Ishikawa (cell line): ENCODE results near the gene SRRM3.

Experiments used
- CEBPB ChIP-seq: IDR thresholded peaks from 2 replicates; pipeline ENCODE4 v1.6.1; 2012
- CREB1 ChIP-seq: IDR thresholded peaks from 2 replicates; pipeline ENCODE4 v1.6.1; 2012; ENCODE audit warnings: low read depth
- EGR1 ChIP-seq: IDR thresholded peaks from 2 replicates; pipeline ENCODE4 v1.6.1; 2012
- EP300 ChIP-seq: IDR thresholded peaks from 2 replicates; pipeline ENCODE4 v1.6.1; 2012; ENCODE audit warnings: borderline replicate concordance
- FOXM1 ChIP-seq: IDR thresholded peaks from 2 replicates; pipeline ENCODE4 v1.6.1; 2012; ENCODE audit warnings: low read depth, borderline replicate concordance
- MAX ChIP-seq: IDR thresholded peaks from 2 replicates; pipeline ENCODE4 v1.6.1; 2012
- RAD21 ChIP-seq: IDR thresholded peaks from 2 replicates; pipeline ENCODE4 v1.6.1; 2012; ENCODE audit warnings: low read depth
- REST ChIP-seq: IDR thresholded peaks from 2 replicates; pipeline ENCODE4 v1.6.1; 2012; ENCODE audit warnings: low read depth, mild to moderate bottlenecking
- TAF1 ChIP-seq: IDR thresholded peaks from 2 replicates; pipeline ENCODE4 v1.6.1; 2012; ENCODE audit warnings: low read depth, mild to moderate bottlenecking
- TEAD4 ChIP-seq: IDR thresholded peaks from 2 replicates; pipeline ENCODE4 v1.6.1; 2012
- USF1 ChIP-seq: IDR thresholded peaks from 2 replicates; pipeline ENCODE4 v1.6.1; 2012
- YY1 ChIP-seq: IDR thresholded peaks from 2 replicates; pipeline ENCODE4 v1.6.1; 2012; ENCODE audit warnings: low read depth
- ZBTB7A ChIP-seq: IDR thresholded peaks from 2 replicates; pipeline ENCODE4 v1.6.1; 2012; ENCODE audit warnings: low read depth

- TF ChIP-seq CREB1 (no peak), CEBPB (no peak), EGR1 (no peak), EP300 (no peak), MAX (no peak), REST (no peak; the same call in 1 of the 2 replicates), USF1 (no peak), RAD21 (no peak), YY1 (no peak), FOXM1 (no peak), ZBTB7A (no peak), TAF1 (no peak), TEAD4 (no peak)
Measured at GRCh38 chr7:76224695-76225094, 23.0 kb downstream of the SRRM3 start.
